ENCODE results near the gene GEMIN8.

Gene GEMIN8

DNA sequence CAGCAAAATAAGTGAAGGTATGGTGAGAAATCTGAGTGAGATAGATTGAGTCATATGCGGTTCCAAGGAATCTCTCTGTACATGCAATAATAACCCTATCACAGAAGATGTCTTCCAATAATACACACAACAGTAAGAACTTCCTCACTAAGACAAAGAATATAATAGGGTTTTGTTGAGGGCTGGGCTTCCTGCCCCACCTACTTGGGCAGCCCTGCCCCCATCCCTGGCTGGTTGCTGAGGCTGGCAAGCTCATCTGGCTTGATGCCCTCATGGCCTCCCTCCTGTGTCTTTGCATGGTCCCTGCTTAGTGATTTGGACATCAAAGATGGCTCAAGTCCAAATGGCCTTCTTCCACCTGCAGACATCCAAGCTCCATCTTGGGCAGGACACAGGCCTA is 2.7 kb downstream of the GEMIN8 start:
- Histone ChIP-seq H3K4me1 (ENCODE audit: insufficient read depth, low read length, severe bottlenecking) (peaks cover 32% of the 10 kb centered on the region), H3K36me3 (ENCODE audit: insufficient read depth, low read length) (peaks cover 7% of the 10 kb centered on the region; the same call in 1 of the 2 replicates), H3K9me2 (ENCODE audit: low read depth, low read length) (no peaks in the 10 kb centered on the region), H4K20me1 (ENCODE audit: insufficient read depth, low read length) (no peaks in the 10 kb centered on the region), H3K79me2 (ENCODE audit: insufficient read depth, low read length) (peaks cover 8% of the 10 kb centered on the region; the same call in 1 of the 2 replicates), H3K9ac (ENCODE audit: low read length) (no peak overlapping the region), H3K9me3 (ENCODE audit: low read length) (no peaks in the 10 kb centered on the region), H3K4me2 (ENCODE audit: low read length) (peak overlapping the region; percentile 90), H3K27me3 (ENCODE audit: insufficient read depth, low read length) (no peaks in the 10 kb centered on the region), H2AFZ (ENCODE audit: low read length) (no peak overlapping the region), H3K4me3 (ENCODE audit: low read depth, low read length, poor library complexity, severe bottlenecking) (no peak overlapping the region), H3F3A (ENCODE audit: insufficient read depth, low read length) (no peaks in the 10 kb centered on the region), H3K27ac (ENCODE audit: low read depth, low read length, poor library complexity, severe bottlenecking) (no peak overlapping the region)
- no peak for TF ChIP-seq EZH2 (IDR thresholded peaks at IDR 0.05; ENCODE audit: borderline replicate concordance, low read length)
- no peak for TF ChIP-seq CTCF (IDR thresholded peaks at IDR 0.05; ENCODE audit: low read length)

GRCh38 chrX:14026121-14026520 is 3.6 kb downstream of the GEMIN8 start:
- Histone ChIP-seq H3K9me3 (ENCODE audit: low read length) (no peaks in the 10 kb centered on the region), H3K9ac (ENCODE audit: low read length) (no peak overlapping the region), H3K9me2 (ENCODE audit: low read depth, low read length) (no peaks in the 10 kb centered on the region), H3F3A (ENCODE audit: insufficient read depth, low read length) (no peaks in the 10 kb centered on the region), H3K27me3 (ENCODE audit: insufficient read depth, low read length) (no peaks in the 10 kb centered on the region), H3K36me3 (ENCODE audit: insufficient read depth, low read length) (peaks cover 7% of the 10 kb centered on the region; the same call in 1 of the 2 replicates), H3K4me2 (ENCODE audit: low read length) (no peak overlapping the region), H3K4me3 (ENCODE audit: low read depth, low read length, poor library complexity, severe bottlenecking) (no peak overlapping the region), H3K4me1 (ENCODE audit: insufficient read depth, low read length, severe bottlenecking) (peaks cover 31% of the 10 kb centered on the region), H3K79me2 (ENCODE audit: insufficient read depth, low read length) (peaks cover 8% of the 10 kb centered on the region; the same call in 1 of the 2 replicates), H3K27ac (ENCODE audit: low read depth, low read length, poor library complexity, severe bottlenecking) (no peak overlapping the region), H2AFZ (ENCODE audit: low read length) (no peak overlapping the region), H4K20me1 (ENCODE audit: insufficient read depth, low read length) (no peaks in the 10 kb centered on the region)
- no peak for TF ChIP-seq EZH2 (IDR thresholded peaks at IDR 0.05; ENCODE audit: borderline replicate concordance, low read length)
- no peak for TF ChIP-seq CTCF (IDR thresholded peaks at IDR 0.05; ENCODE audit: low read length)

DNA sequence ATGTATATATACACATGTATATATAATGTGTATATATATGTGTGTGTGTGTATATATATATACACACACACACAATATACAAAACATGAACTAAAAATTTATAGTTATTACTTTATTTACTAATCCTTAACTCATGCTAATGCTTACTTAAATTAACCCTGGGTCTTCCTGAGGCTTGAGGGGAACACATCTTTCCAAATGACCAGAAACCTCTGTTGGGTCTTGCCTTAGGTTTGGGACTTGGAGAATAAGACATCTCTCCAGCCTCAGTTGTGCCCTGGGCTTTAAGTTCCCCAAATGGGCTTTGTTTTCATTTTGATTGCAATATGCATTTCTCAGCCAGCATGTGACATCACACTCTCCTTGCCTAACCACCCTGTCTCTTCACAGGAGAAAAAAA is 7.7 kb downstream of the GEMIN8 start:
- H2AFZ ChIP-seq (ENCODE audit: low read length): no peak overlapping the region
- no peaks in the 10 kb centered on the region for H3K27me3 ChIP-seq (ENCODE audit: insufficient read depth, low read length)
- H3K9me2 ChIP-seq (ENCODE audit: low read depth, low read length): no peaks in the 10 kb centered on the region
- TF ChIP-seq CTCF (IDR thresholded peaks at IDR 0.05; ENCODE audit: low read length) (no peak), EZH2 (IDR thresholded peaks at IDR 0.05; ENCODE audit: borderline replicate concordance, low read length) (no peak)
- H3K4me3 ChIP-seq (ENCODE audit: low read depth, low read length, poor library complexity, severe bottlenecking): no peak overlapping the region
- H3K36me3 ChIP-seq (ENCODE audit: insufficient read depth, low read length): peaks cover 31% of the 10 kb centered on the region
- no peaks in the 10 kb centered on the region for H4K20me1 ChIP-seq (ENCODE audit: insufficient read depth, low read length)
- peaks cover 4% of the 10 kb centered on the region for H3K4me1 ChIP-seq (ENCODE audit: insufficient read depth, low read length, severe bottlenecking)
- peaks cover 3% of the 10 kb centered on the region; the same call in 1 of the 2 replicates for H3K79me2 ChIP-seq (ENCODE audit: insufficient read depth, low read length)
- no peak overlapping the region for H3K9ac ChIP-seq (ENCODE audit: low read length)
- H3K4me2 ChIP-seq (ENCODE audit: low read length): no peak overlapping the region
- no peaks in the 10 kb centered on the region for H3F3A ChIP-seq (ENCODE audit: insufficient read depth, low read length)
- no peaks in the 10 kb centered on the region for H3K9me3 ChIP-seq (ENCODE audit: low read length)
- H3K27ac ChIP-seq (ENCODE audit: low read depth, low read length, poor library complexity, severe bottlenecking): no peak overlapping the region

All from OCI-LY1 (cell line).